Small intestine (tissue), 7 donors: ENCODE data around the gene RASGRF1. TPM values are rescaled to one million over a fixed set of nuclear protein-coding genes. Genes with fewer than 3 reads are reported as not detected.

Experiments used
- DNase-seq, 2 donors: peaks; one replicate each; pipeline versions ENCODE4 v3.0.0 to v3.0.0-alpha.2; 2013
- FAIRE-seq: peaks from 2 replicates; lab custom pipeline; 2012; peaks lifted over from hg19 to GRCh38; lab: Jason Lieb, UNC
- H3K27ac ChIP-seq, 3 donors: one replicate each; pipeline ENCODE4 v1.5.1; 2013; ENCODE audit warnings: low read length in 2 of 3, mild to moderate bottlenecking in 2 of 3, control low read depth in 1 of 3, inconsistent platforms in 1 of 3, low read depth in 1 of 3, moderate library complexity in 1 of 3
- H3K27me3 ChIP-seq, 3 donors: one replicate each; pipeline ENCODE4 v1.6.1; 2013; ENCODE audit warnings: low read length in 3 of 3, inconsistent platforms in 1 of 3; ENCODE audit not compliant: control insufficient read depth in 3 of 3, insufficient read depth in 3 of 3
- H3K36me3 ChIP-seq, 3 donors: one replicate each; pipeline ENCODE4 v1.6.1; 2013; ENCODE audit warnings: low read length in 3 of 3, inconsistent platforms in 1 of 3, low read depth in 1 of 3, mild to moderate bottlenecking in 1 of 3, moderate library complexity in 1 of 3; ENCODE audit not compliant: control insufficient read depth in 3 of 3, insufficient read depth in 2 of 3
- H3K4me1 ChIP-seq, 3 donors: one replicate each; pipeline ENCODE4 v1.6.1; 2013; ENCODE audit warnings: low read length in 2 of 3, inconsistent platforms in 1 of 3, low read depth in 1 of 3, mild to moderate bottlenecking in 1 of 3, moderate library complexity in 1 of 3; ENCODE audit not compliant: control insufficient read depth in 3 of 3, insufficient read depth in 2 of 3
- H3K4me3 ChIP-seq, 3 donors: one replicate each; pipeline ENCODE4 v1.5.1; 2013; ENCODE audit warnings: low read length in 3 of 3, control low read depth in 1 of 3, inconsistent platforms in 1 of 3, low read depth in 1 of 3, mild to moderate bottlenecking in 1 of 3, moderate library complexity in 1 of 3
- H3K9me3 ChIP-seq, 2 donors: one replicate each; pipeline ENCODE4 v1.6.1; 2013; ENCODE audit warnings: low read depth in 1 of 2, low read length in 1 of 2; ENCODE audit not compliant: control insufficient read depth in 2 of 2, insufficient read depth in 1 of 2
- WGBS, 3 donors: extraction: QIAGEN DNeasy Blood & Tissue Kit; methylation state at CpG; one replicate each; pipeline ENCODE4 v1.1.7; 2013; 5-methylcytosine and 5-hydroxymethylcytosine counted together
- polyA plus RNA-seq, 4 donors: library from polyadenylated mRNA; stranded (reverse) in 3 of 4; unstranded in 1 of 4; fragments of 200-250 nt in 3 of 4; fragments of 120-200 nt in 1 of 4; gene quantifications; one replicate each; pipeline versions ENCODE4 v1.2.1 to v1.2.3, GENCODE V29; 2013
- donor health status: healthy with polysubstance abuse.
- donor health status: control.
- donor health status: control.
- donor health status: Bipolar disorder and iron deficiency.
- donor health status: healthy.

The RASGRF1 gene
- polyA plus RNA-seq, 4 donors = 0.10 to 0.49 TPM; not detected in 2

GRCh38 chr15:79083154-79083553, 7.4 kb downstream of the RASGRF1 start:
- FAIRE-seq (no peak), DNase-seq (no peak)
- 70 to 75% (median 73%) methylated on average over 14 of the region's 14 CpGs for WGBS, 3 donors
- no peak overlapping the region for H3K27ac ChIP-seq
- H3K4me1 ChIP-seq = no peaks in the 10 kb centered on the region
- no peaks in the 10 kb centered on the region for H3K36me3 ChIP-seq
- H3K9me3 ChIP-seq = no peaks in the 10 kb centered on the region
- peaks cover 0 to 28% (median 7%) of the 10 kb centered on the region in 3 donors for H3K27me3 ChIP-seq
- H3K4me3 ChIP-seq = no peak overlapping the region

- Histone ChIP-seq H3K9me3 (no peaks in the 10 kb centered on the region), H3K4me1 (no peaks in the 10 kb centered on the region), H3K4me3 (no peak overlapping the region), H3K36me3 (no peaks in the 10 kb centered on the region), H3K27ac (no peak overlapping the region), H3K27me3 (peaks cover 0 to 23% (median 7%) of the 10 kb centered on the region in 3 donors)
- DNase-seq (no peak), FAIRE-seq (no peak)
- WGBS, 3 donors = 65 to 82% (median 68%) methylated on average over 6 of the region's 6 CpGs
Measured at GRCh38 chr15:79082363-79083070, 8.1 kb downstream of the RASGRF1 start.

DNA sequence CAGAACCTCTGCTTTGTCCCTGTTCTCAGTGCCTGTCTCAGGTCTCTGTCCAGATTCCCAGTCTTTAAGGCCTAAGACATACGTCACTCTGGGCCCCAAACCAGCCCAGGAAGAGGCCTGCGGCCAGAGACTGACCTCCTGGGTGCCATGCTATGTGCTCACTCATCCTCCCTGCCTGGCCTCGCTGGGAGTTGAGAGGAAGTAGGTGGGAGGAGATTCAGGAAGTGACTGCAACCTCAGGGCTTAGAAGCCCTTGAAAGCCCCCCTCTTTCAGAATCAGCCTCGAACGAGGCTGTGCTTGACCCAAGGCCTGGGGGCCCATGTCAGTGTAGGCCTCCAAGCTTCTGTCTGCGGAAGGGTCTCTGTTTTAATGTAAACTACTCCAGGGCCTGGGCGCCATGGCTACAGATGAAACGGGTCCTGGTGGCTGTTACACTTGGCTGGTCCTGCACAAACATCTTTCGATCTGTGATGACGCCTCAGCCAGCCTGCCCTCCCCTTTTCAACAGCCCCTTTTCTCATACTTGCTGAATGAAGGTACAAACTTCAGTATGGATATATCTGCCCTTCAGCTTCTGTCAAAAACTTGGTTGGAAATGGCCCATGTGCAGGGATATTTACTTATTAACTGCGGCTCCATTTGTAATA, 11.7 kb downstream of the RASGRF1 start:
- H3K36me3 ChIP-seq = no peaks in the 10 kb centered on the region
- H3K27ac ChIP-seq = no peak overlapping the region
- WGBS, 3 donors = 71 to 82% (median 79%) methylated on average over 11 of the region's 11 CpGs
- H3K27me3 ChIP-seq = peaks cover 0 to 4% (median 0%) of the 10 kb centered on the region in 3 donors
- H3K4me3 ChIP-seq = no peak overlapping the region
- H3K4me1 ChIP-seq = no peaks in the 10 kb centered on the region
- FAIRE-seq (no peak), DNase-seq (no peak)
- H3K9me3 ChIP-seq = no peaks in the 10 kb centered on the region

DNA sequence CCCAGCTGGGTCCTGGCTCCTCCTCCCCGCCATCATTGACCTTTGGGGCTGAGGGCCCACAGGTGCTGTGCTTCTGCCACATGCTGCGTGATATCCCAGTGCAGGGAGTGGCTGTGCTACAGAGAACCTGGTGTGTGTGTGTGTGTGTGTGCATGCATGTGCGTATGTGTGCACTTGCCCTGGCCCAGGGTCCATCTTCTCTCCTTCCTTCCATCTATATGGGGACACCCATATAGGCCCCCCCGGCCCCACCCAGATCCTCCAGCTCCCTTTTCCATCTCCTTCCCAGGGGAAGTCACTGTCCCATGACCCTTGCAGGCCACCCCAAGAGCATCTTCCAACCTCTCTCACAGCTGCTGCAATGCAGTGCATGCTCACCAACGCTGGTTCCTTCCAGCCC, 12.6 kb downstream of the RASGRF1 start:
- no peaks in the 10 kb centered on the region for H3K4me1 ChIP-seq
- DNase-seq (no peak), FAIRE-seq (no peak)
- H3K4me3 ChIP-seq = no peak overlapping the region
- H3K36me3 ChIP-seq = no peaks in the 10 kb centered on the region
- no peak overlapping the region for H3K27ac ChIP-seq
- H3K27me3 ChIP-seq = peaks cover 0 to 4% (median 0%) of the 10 kb centered on the region in 3 donors
- 76 to 84% (median 77%) methylated on average over 5 of the region's 5 CpGs for WGBS, 3 donors
- H3K9me3 ChIP-seq = no peaks in the 10 kb centered on the region

DNA sequence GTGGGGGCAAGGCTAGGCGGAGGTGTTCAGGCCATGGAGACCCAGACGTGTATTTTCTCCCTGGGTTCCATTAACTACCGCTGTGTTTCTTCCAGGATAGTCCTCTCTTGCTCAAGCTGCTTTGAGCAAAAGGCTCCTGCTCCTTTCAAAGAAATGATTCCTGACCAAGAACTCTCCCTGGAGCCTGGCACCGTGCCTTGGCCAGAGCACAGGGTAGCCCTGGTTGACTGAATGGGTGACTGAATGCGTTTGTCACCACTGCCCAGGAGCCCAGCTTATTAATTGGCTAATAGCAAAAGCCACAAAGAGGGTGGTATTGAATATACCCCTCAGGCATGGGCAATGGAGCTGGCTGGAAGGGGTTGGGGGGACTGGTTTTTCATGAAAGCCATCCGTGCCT, 13.9 kb downstream of the RASGRF1 start:
- 66 to 83% (median 81%) methylated on average over 6 of the region's 6 CpGs for WGBS, 3 donors
- no peak overlapping the region for H3K27ac ChIP-seq
- H3K27me3 ChIP-seq = peaks cover 0 to 1% (median 0%) of the 10 kb centered on the region in 3 donors
- FAIRE-seq (no peak), DNase-seq (no peak)
- H3K4me3 ChIP-seq = no peak overlapping the region
- H3K36me3 ChIP-seq = no peaks in the 10 kb centered on the region
- H3K9me3 ChIP-seq = no peaks in the 10 kb centered on the region
- no peaks in the 10 kb centered on the region for H3K4me1 ChIP-seq

DNA sequence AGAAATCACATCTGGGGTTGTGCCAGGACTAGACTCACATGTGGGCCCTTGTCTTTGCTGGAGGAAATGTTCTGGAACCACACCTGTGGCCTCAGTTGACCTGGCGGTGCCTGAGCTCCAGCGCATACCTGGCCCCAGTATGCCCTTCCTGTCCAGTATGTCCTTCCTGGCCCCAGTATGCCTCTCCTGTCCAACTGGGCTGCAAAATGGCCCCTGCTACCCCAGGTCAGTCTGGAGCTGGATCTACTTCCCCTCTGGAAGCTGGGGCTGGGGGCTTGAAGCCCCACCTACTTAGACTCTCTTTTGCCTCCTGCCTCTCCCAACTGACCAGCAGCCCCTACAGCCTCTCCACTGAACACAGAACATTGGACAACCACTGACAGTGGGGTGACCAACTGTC, 15.3 kb downstream of the RASGRF1 start:
- H3K9me3 ChIP-seq = no peaks in the 10 kb centered on the region
- no peaks in the 10 kb centered on the region for H3K27me3 ChIP-seq
- DNase-seq (no peak), FAIRE-seq (no peak)
- H3K4me3 ChIP-seq = no peak overlapping the region
- no peaks in the 10 kb centered on the region for H3K4me1 ChIP-seq
- no peaks in the 10 kb centered on the region for H3K36me3 ChIP-seq
- H3K27ac ChIP-seq = no peak overlapping the region
- WGBS, 3 donors = 46 to 89% (median 87%) methylated on average over 2 of the region's 2 CpGs

GRCh38 chr15:79073336-79073735, 17.2 kb downstream of the RASGRF1 start:
- H3K27ac ChIP-seq = no peak overlapping the region
- FAIRE-seq (no peak), DNase-seq (no peak)
- 65 to 78% (median 72%) methylated on average over 9 of the region's 9 CpGs for WGBS, 3 donors
- no peaks in the 10 kb centered on the region for H3K9me3 ChIP-seq
- H3K27me3 ChIP-seq = no peaks in the 10 kb centered on the region
- H3K4me3 ChIP-seq = no peak overlapping the region
- no peaks in the 10 kb centered on the region for H3K4me1 ChIP-seq
- no peaks in the 10 kb centered on the region for H3K36me3 ChIP-seq

DNA sequence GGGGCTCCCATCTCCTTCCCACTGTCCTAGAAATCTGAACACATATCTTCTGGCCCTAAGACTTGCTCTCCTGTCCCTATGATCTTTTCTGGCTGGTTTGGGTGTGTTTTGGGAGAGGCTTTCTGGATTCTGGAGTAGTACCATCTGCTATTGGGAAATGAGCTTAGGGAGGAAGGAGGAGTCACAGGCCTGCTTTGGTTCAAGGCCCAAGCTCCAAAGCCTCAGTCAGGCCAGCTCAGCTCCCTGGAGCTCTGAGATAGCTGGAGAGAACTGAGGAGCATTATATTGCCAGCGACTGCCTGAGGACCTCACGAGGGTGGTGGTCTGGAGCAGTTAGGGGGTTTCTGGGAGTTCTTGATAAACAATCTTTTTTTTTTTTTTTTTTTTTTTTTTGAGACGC, 18.7 kb downstream of the RASGRF1 start:
- Histone ChIP-seq H3K27ac (no peak overlapping the region), H3K4me3 (no peak overlapping the region), H3K9me3 (no peaks in the 10 kb centered on the region), H3K36me3 (no peaks in the 10 kb centered on the region), H3K27me3 (no peaks in the 10 kb centered on the region), H3K4me1 (peaks cover 0 to 8% (median 0%) of the 10 kb centered on the region in 3 donors)
- FAIRE-seq = no peak
- WGBS, 3 donors = 66 to 88% (median 77%) methylated on average over 2 to 3 of the region's 3 CpGs
- no peak for DNase-seq
